ENCODE results near the gene CATSPERB.
"Not testable (repeated sequence)": the region's sequence is repeated elsewhere in the genome, so short reads cannot be mapped to it uniquely, and the experiment has no call there.

The CATSPERB gene

GRCh38 chr14:91575469-91576208 is 156.2 kb downstream of the CATSPERB start:
- no peak for DNase-seq

GRCh38 chr14:91573894-91574837 is 157.7 kb downstream of the CATSPERB start:
- peak; percentile 36 for DNase-seq

- no peak for DNase-seq
These were observed 158.4 kb downstream of the CATSPERB start for GRCh38 chr14:91573528-91573893.

- DNase-seq: no peak
These were observed 161.9 kb downstream of the CATSPERB start for GRCh38 chr14:91570021-91570420.

- DNase-seq: no peak
These were observed 162.6 kb downstream of the CATSPERB start for GRCh38 chr14:91569301-91569700.

GRCh38 chr14:91568626-91569025 is 163.3 kb downstream of the CATSPERB start:
- DNase-seq: no peak

- DNase-seq: not testable (repeated sequence)
These were observed 164.1 kb downstream of the CATSPERB start for GRCh38 chr14:91567827-91568226.

GRCh38 chr14:91555531-91555930 is 176.4 kb downstream of the CATSPERB start:
- no peak for DNase-seq

- no peak for DNase-seq
These were observed 177.2 kb downstream of the CATSPERB start for GRCh38 chr14:91554535-91555332.

GRCh38 chr14:91548108-91548507 is 183.8 kb downstream of the CATSPERB start:
- DNase-seq: no peak

GRCh38 chr14:91545946-91546716 is 185.8 kb downstream of the CATSPERB start:
- DNase-seq: no peak

GRCh38 chr14:91545204-91545603 is 186.7 kb downstream of the CATSPERB start:
- DNase-seq: no peak

- DNase-seq: no peak
These were observed 195.6 kb downstream of the CATSPERB start for GRCh38 chr14:91536327-91536726.

GRCh38 chr14:91534059-91534458 is 197.8 kb downstream of the CATSPERB start:
- DNase-seq: not testable (repeated sequence)

GRCh38 chr14:91533623-91534022 is 198.3 kb downstream of the CATSPERB start:
- DNase-seq: no peak
